ENCODE measurements around the gene DOCK11. TPM values are rescaled to one million over a fixed set of nuclear protein-coding genes. Genes with fewer than 3 reads are reported as not detected.

DOCK11 gene
- total and polyA plus RNA-seq, 9 of the 15 experiments (the other 6 are each of a cell fraction or from before 2014, with no cell fraction given): 41.8 to 77.8 (median 50.9) TPM

- TF ChIP-seq AFF4 (CRISPR knock-in tag; IDR thresholded peaks at IDR 0.05) (no peak), ARNT (IDR thresholded peaks at IDR 0.05) (no peak), SMAD2 (IDR thresholded peaks at IDR 0.05; ENCODE audit: low read depth, low read length) (no peak), SREBF2 (CRISPR knock-in tag; IDR thresholded peaks at IDR 0.05) (no peak), TEAD4 (IDR thresholded peaks at IDR 0.05; ENCODE audit: low read length) (peak; percentile 2; the same call in 1 of the 2 replicates), TEAD4 (CRISPR knock-in tag; IDR thresholded peaks at IDR 0.05; ENCODE audit: borderline replicate concordance) (no peak), NCOR1 (IDR thresholded peaks at IDR 0.05) (peak; percentile 17; the same call in 1 of the 2 replicates), HDGF (IDR thresholded peaks at IDR 0.05) (no peak), CBX3 (IDR thresholded peaks at IDR 0.05; ENCODE audit: borderline replicate concordance in 1 of 2, low read length in 2 of 2) (no peak), SOX6 (IDR thresholded peaks at IDR 0.05) (peak; percentile 57; the same call in 1 of the 2 replicates), RBBP5 (IDR thresholded peaks at IDR 0.05; ENCODE audit: borderline replicate concordance, insufficient read depth, low read length, poor library complexity, severe bottlenecking) (peak; percentile 19), SLC30A9 (CRISPR knock-in tag; IDR thresholded peaks at IDR 0.05) (no peak), PML (IDR thresholded peaks at IDR 0.05; ENCODE audit: low read length) (no peak), ARHGAP35 (IDR thresholded peaks at IDR 0.05; ENCODE audit: partially characterized antibody) (no peak), ETV6 (IDR thresholded peaks at IDR 0.05; ENCODE audit: borderline replicate concordance in 1 of 2, low read depth in 2 of 2, low read length in 1 of 2) (peak in 1 of 2 experiments; percentile 56; a peak in 2 of 4 replicates), ETV6 (CRISPR knock-in tag; IDR thresholded peaks at IDR 0.05; ENCODE audit: borderline replicate concordance) (no peak), ZNF766 (CRISPR knock-in tag; conservative IDR thresholded peaks at IDR 0.05) (peak; percentile 79), ZFP1 (CRISPR knock-in tag; IDR thresholded peaks at IDR 0.05) (no peak), SPI1 (IDR thresholded peaks at IDR 0.05; ENCODE audit: borderline replicate concordance, low read depth, low read length) (peak; percentile 86), CCAR2 (IDR thresholded peaks at IDR 0.05; ENCODE audit: low read depth, low read length) (no peak), MITF (IDR thresholded peaks at IDR 0.05) (no peak), EHMT2 (IDR thresholded peaks at IDR 0.05) (peak; percentile 36; the same call in 1 of the 2 replicates), HMGN3 (IDR thresholded peaks at IDR 0.05; ENCODE audit: borderline replicate concordance, extremely low read depth, insufficient read length, low read depth, low read length) (no peak)
- TF ChIP-seq, protein P1, sequence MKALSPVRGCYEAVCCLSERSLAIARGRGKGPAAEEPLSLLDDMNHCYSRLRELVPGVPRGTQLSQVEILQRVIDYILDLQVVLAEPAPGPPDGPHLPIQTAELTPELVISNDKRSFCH (CRISPR knock-in tag; IDR thresholded peaks at IDR 0.05): no peak
- TF ChIP-seq, protein P1 (tag; IDR thresholded peaks at IDR 0.05): no peak
These were observed 7.8 kb downstream of the DOCK11 start (continued) for GRCh38 chrX:118503260-118504041.
